ENCODE results near the gene OSR1. TPM values are rescaled to one million over a fixed set of nuclear protein-coding genes. Genes with fewer than 3 reads are reported as not detected.
A peak's percentile ranks its signal among the peaks of the same experiment; 100 is the strongest.

OSR1 gene
- total RNA-seq, 2 donors from 2014 or later = 2.1 to 5.3 TPM

- TF ChIP-seq POLR2A (IDR thresholded peaks at IDR 0.05) = no peak
- TF ChIP-seq CTCF (IDR thresholded peaks at IDR 0.05) = no peak
- 41% methylated on average over 6 of the region's 6 CpGs for WGBS, 2 donors
- peaks cover 0 to 8% of the 10 kb centered on the region in 2 donors for H3K27me3 ChIP-seq
- no peaks in the 10 kb centered on the region for H3K9me3 ChIP-seq
- peaks cover 32% of the 10 kb centered on the region for H3K4me1 ChIP-seq
- H3K4me3 ChIP-seq = peak overlapping the region; percentile 47 to 72
- H3K36me3 ChIP-seq (replicated peaks in 1 of 2; ENCODE audit: insufficient read depth in 1 of 2, low read depth in 2 of 2) = no peaks in the 10 kb centered on the region
- intact Hi-C loops (cut with DNase I) = no loop called here
- DNase-seq (no peak), ATAC-seq (no peak)
- peak overlapping the region; percentile 78 to 94 (median 88) for H3K27ac ChIP-seq
These were observed 11.3 kb downstream of the OSR1 start for GRCh38 chr2:19346983-19347618.

GRCh38 chr2:19337742-19338141 is 20.7 kb downstream of the OSR1 start:
- no peak overlapping the region for H3K27ac ChIP-seq
- no peaks in the 10 kb centered on the region for H3K36me3 ChIP-seq (replicated peaks in 1 of 2; ENCODE audit: insufficient read depth in 1 of 2, low read depth in 2 of 2)
- H3K4me1 ChIP-seq = no peaks in the 10 kb centered on the region
- DNase-seq = no peak
- TF ChIP-seq POLR2A (IDR thresholded peaks at IDR 0.05) (no peak), CTCF (IDR thresholded peaks at IDR 0.05) (no peak)
- no peak for ATAC-seq
- H3K4me3 ChIP-seq = no peak overlapping the region
- 95 to 100% methylated on average over 1 of the region's 1 CpG for WGBS, 2 donors
- intact Hi-C loops (cut with DNase I) = no loop called here
- H3K9me3 ChIP-seq = no peaks in the 10 kb centered on the region
- no peaks in the 10 kb centered on the region for H3K27me3 ChIP-seq

GRCh38 chr2:19337202-19337601 is 21.2 kb downstream of the OSR1 start:
- Histone ChIP-seq H3K27me3 (no peaks in the 10 kb centered on the region), H3K27ac (no peak overlapping the region), H3K9me3 (no peaks in the 10 kb centered on the region), H3K4me1 (no peaks in the 10 kb centered on the region), H3K4me3 (no peak overlapping the region), H3K36me3 (replicated peaks in 1 of 2; ENCODE audit: insufficient read depth in 1 of 2, low read depth in 2 of 2) (no peaks in the 10 kb centered on the region)
- ATAC-seq (no peak), DNase-seq (no peak)
- TF ChIP-seq POLR2A (IDR thresholded peaks at IDR 0.05) (no peak), CTCF (IDR thresholded peaks at IDR 0.05) (no peak)
- intact Hi-C loops (cut with DNase I) = no loop called here
- 93 to 97% methylated on average over 1 of the region's 1 CpG for WGBS, 2 donors

- intact Hi-C loops (cut with DNase I) = no loop called here
- H3K4me1 ChIP-seq = no peaks in the 10 kb centered on the region
- TF ChIP-seq CTCF (IDR thresholded peaks at IDR 0.05) (no peak), POLR2A (IDR thresholded peaks at IDR 0.05) (no peak)
- no peak for ATAC-seq
- no peaks in the 10 kb centered on the region for H3K9me3 ChIP-seq
- H3K4me3 ChIP-seq = no peak overlapping the region
- no peak for DNase-seq
- no peak overlapping the region for H3K27ac ChIP-seq
- no peaks in the 10 kb centered on the region for H3K27me3 ChIP-seq
- H3K36me3 ChIP-seq (replicated peaks in 1 of 2; ENCODE audit: insufficient read depth in 1 of 2, low read depth in 2 of 2) = no peaks in the 10 kb centered on the region
- WGBS, 2 donors = 66 to 89% methylated on average over 3 of the region's 3 CpGs
These were observed 21.6 kb downstream of the OSR1 start for GRCh38 chr2:19336781-19337180.

GRCh38 chr2:19332503-19332902 is 25.9 kb downstream of the OSR1 start:
- no peak overlapping the region for H3K27ac ChIP-seq
- intact Hi-C loops (cut with DNase I) = no loop called here
- no peaks in the 10 kb centered on the region for H3K4me1 ChIP-seq
- no peak overlapping the region for H3K4me3 ChIP-seq
- TF ChIP-seq POLR2A (IDR thresholded peaks at IDR 0.05) (no peak), CTCF (IDR thresholded peaks at IDR 0.05) (no peak)
- no peaks in the 10 kb centered on the region for H3K9me3 ChIP-seq
- H3K36me3 ChIP-seq (replicated peaks in 1 of 2; ENCODE audit: insufficient read depth in 1 of 2, low read depth in 2 of 2) = no peaks in the 10 kb centered on the region
- 68 to 72% methylated on average over 2 of the region's 2 CpGs for WGBS, 2 donors
- DNase-seq (no peak), ATAC-seq (no peak)
- no peaks in the 10 kb centered on the region for H3K27me3 ChIP-seq
